ENCODE data around the gene IBA57.

GRCh38 chr1:228117335-228117734, 48.3 kb upstream of the IBA57 start:
- TF ChIP-seq, protein P1, sequence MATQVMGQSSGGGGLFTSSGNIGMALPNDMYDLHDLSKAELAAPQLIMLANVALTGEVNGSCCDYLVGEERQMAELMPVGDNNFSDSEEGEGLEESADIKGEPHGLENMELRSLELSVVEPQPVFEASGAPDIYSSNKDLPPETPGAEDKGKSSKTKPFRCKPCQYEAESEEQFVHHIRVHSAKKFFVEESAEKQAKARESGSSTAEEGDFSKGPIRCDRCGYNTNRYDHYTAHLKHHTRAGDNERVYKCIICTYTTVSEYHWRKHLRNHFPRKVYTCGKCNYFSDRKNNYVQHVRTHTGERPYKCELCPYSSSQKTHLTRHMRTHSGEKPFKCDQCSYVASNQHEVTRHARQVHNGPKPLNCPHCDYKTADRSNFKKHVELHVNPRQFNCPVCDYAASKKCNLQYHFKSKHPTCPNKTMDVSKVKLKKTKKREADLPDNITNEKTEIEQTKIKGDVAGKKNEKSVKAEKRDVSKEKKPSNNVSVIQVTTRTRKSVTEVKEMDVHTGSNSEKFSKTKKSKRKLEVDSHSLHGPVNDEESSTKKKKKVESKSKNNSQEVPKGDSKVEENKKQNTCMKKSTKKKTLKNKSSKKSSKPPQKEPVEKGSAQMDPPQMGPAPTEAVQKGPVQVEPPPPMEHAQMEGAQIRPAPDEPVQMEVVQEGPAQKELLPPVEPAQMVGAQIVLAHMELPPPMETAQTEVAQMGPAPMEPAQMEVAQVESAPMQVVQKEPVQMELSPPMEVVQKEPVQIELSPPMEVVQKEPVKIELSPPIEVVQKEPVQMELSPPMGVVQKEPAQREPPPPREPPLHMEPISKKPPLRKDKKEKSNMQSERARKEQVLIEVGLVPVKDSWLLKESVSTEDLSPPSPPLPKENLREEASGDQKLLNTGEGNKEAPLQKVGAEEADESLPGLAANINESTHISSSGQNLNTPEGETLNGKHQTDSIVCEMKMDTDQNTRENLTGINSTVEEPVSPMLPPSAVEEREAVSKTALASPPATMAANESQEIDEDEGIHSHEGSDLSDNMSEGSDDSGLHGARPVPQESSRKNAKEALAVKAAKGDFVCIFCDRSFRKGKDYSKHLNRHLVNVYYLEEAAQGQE (IDR thresholded peaks at IDR 0.05; ENCODE audit: insufficient read depth in 1 of 2, low read depth in 2 of 2, low read length in 2 of 2) = no peak
- no peak for TF ChIP-seq TAF1 (IDR thresholded peaks at IDR 0.05; ENCODE audit: borderline replicate concordance, insufficient read depth, low read length)
- no peak for TF ChIP-seq POLR2AphosphoS5 (IDR thresholded peaks at IDR 0.05; ENCODE audit: low read depth, low read length)
- no peak for TF ChIP-seq SIN3A (IDR thresholded peaks at IDR 0.05; ENCODE audit: borderline replicate concordance, insufficient read depth, low read length)
- no peak for TF ChIP-seq FOXP2 (optimal IDR thresholded peaks at IDR 0.05; ENCODE audit: borderline replicate concordance, extremely low read depth, extremely low read length, insufficient read depth)

All from PFSK-1 (cell line).